Keratinocyte (primary cell): Measurements from ENCODE around the gene SMIM28.

Source experiments
- EZH2 ChIP-seq: IDR thresholded peaks from one replicate; pipeline ENCODE4 v1.6.1; 2012; ENCODE audit warnings: inconsistent platforms, mild to moderate bottlenecking, low read length, moderate library complexity
- TF ChIP-seq, protein P1 (sequence below), 3 experiments: IDR thresholded peaks in 1 of 3; conservative IDR thresholded peaks in 1 of 3; optimal IDR thresholded peaks in 1 of 3; 2 replicates in 2 of 3; 3 replicates in 1 of 3; pipeline versions ENCODE3 to v1.5.1; 2011; ENCODE audit warnings: low read length in 3 of 3, mild to moderate bottlenecking in 3 of 3, moderate library complexity in 2 of 3, control low read depth in 1 of 3, inconsistent platforms in 1 of 3; ENCODE audit not compliant: insufficient read depth in 2 of 3; ENCODE audit errors: extremely low read depth in 1 of 3

DNA sequence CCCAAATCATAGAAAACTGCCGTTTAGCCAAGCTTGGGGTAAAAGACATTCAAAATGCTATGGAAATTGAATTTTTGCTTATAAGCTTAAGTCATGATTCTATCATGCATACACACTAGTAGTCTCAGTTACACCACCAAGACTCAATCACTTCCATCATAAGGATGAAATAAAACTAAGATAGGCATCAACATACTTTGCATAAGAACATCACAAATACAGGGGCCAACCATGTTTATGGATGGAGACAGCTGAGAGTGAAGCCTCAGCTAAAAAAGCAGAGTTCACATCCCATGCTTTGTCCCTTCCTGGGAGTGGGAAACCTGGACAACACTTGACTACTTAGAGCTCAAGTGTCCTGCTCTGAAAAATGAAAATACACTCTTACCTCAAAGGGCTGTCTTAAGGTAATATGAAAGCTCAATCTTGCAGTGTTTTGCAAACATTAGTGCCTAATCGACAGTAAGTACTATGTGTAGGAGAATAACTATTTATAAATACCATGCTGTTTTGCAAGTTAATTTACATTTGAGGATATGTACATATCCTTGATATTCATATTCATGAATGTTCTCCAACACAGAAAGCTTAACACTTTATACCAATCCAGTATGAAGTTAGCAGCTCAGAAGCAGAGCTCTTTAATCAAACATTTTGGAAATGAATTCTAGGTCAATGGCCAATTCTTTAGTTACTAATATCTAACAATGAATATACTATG, 32.0 kb upstream of the SMIM28 start:
- TF ChIP-seq, protein P1, sequence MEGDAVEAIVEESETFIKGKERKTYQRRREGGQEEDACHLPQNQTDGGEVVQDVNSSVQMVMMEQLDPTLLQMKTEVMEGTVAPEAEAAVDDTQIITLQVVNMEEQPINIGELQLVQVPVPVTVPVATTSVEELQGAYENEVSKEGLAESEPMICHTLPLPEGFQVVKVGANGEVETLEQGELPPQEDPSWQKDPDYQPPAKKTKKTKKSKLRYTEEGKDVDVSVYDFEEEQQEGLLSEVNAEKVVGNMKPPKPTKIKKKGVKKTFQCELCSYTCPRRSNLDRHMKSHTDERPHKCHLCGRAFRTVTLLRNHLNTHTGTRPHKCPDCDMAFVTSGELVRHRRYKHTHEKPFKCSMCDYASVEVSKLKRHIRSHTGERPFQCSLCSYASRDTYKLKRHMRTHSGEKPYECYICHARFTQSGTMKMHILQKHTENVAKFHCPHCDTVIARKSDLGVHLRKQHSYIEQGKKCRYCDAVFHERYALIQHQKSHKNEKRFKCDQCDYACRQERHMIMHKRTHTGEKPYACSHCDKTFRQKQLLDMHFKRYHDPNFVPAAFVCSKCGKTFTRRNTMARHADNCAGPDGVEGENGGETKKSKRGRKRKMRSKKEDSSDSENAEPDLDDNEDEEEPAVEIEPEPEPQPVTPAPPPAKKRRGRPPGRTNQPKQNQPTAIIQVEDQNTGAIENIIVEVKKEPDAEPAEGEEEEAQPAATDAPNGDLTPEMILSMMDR (optimal IDR thresholded peaks at IDR 0.05 in 1 of 3, IDR thresholded peaks at IDR 0.05 in 1 of 3, conservative IDR thresholded peaks at IDR 0.05 in 1 of 3; ENCODE audit: extremely low read depth in 1 of 3, insufficient read depth in 2 of 3, low read length in 3 of 3): no peak
- no peak for TF ChIP-seq EZH2
